AG04450 (cell line): ENCODE data around the gene SLC22A1. TPM values are rescaled to one million over a fixed set of nuclear protein-coding genes. Genes with fewer than 3 reads are reported as not detected.

ENCODE experiments used
- CTCF ChIA-PET: fragments of 300-600, 350-600 bp; formaldehyde crosslinking; extraction: SDS; loops from one replicate; lab custom pipeline; 2022; ENCODE audit warnings: antibody characterized with exemption, inconsistent platforms; lab: Charles Lee
- POLR2A ChIA-PET: fragments of 350-600 bp; formaldehyde crosslinking; extraction: SDS; loops from one replicate; lab custom pipeline; 2021; ENCODE audit warnings: antibody characterized with exemption, inconsistent platforms; lab: Yijun Ruan, JAX
- DNase-seq: peaks from one replicate; pipeline ENCODE4 v3.0.0-alpha.2; 2011; ENCODE audit warnings: low read depth, low spot score
- H3K27ac ChIP-seq: one replicate; pipeline ENCODE4 v1.5.1; 2012; ENCODE audit warnings: low read depth, low read length, control low read depth
- H3K27me3 ChIP-seq: one replicate; pipeline ENCODE4 v1.6.0; 2012; ENCODE audit warnings: low read length; ENCODE audit not compliant: control insufficient read depth, insufficient read depth
- H3K4me3 ChIP-seq: 2 replicates; pipeline ENCODE4 v1.5.1; 2011; ENCODE audit warnings: mild to moderate bottlenecking, low read depth, low read length, control low read depth
- H3K9me3 ChIP-seq: 2 replicates; pipeline ENCODE4 v1.5.1; 2012; ENCODE audit warnings: low read length; ENCODE audit not compliant: control insufficient read depth, insufficient read depth
- polyA plus RNA-seq: library from polyadenylated mRNA; depleted of rRNA; stranded (reverse); fragments of >200 nt; gene quantifications from 2 replicates; pipeline ENCODE4 v1.2.3, GENCODE V29; 2011
- TF ChIP-seq, protein P1 (sequence below): IDR thresholded peaks from 2 replicates; pipeline ENCODE4 v1.5.1; 2011; ENCODE audit warnings: low read depth, low read length, control low read depth, inconsistent platforms

SLC22A1 gene
- polyA plus RNA-seq, 1 experiment, result 0.36 TPM

DNA sequence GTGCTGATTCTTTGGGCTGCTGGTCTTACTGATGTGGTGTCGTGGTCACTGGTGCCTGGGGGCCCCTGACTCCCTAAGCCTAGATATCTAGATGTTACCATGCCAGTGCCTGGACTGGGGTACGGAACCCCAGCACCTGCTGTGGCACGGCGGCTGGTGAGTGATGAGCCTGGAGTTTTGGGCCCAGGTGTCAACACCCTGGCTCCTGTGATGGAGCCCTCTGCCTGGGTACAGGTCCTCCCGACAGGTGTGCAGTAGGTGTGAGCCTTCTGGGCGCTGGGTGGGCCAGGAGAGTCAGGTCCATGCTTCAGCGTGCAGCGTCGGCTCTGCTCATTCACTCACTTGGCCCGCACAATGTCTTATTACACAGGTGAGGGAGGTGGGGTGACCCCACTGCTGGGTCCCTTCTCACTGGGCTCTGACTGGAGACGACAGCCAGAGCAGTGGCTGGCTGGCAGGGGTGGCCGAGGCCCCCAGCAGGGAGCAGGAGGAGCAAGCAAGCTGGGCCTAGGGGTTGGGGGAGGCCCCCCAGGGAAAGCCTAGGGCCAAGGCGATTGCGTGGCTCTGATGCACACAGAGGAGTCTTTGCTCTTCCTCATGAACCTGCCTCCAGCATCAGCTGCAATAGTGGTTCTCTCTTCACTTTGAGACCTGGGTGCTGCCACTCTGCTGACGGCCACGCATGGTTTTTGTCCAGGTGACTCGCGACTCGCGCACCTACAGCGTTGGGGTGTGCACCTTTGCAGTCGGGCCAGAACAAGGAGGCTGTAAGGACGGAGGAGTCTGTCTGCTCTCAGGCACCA is 42.5 kb upstream of the SLC22A1 start:
- Histone ChIP-seq H3K27ac (no peak overlapping the region), H3K4me3 (no peak overlapping the region), H3K27me3 (no peaks in the 10 kb centered on the region), H3K9me3 (no peaks in the 10 kb centered on the region)
- TF ChIP-seq, protein P1, sequence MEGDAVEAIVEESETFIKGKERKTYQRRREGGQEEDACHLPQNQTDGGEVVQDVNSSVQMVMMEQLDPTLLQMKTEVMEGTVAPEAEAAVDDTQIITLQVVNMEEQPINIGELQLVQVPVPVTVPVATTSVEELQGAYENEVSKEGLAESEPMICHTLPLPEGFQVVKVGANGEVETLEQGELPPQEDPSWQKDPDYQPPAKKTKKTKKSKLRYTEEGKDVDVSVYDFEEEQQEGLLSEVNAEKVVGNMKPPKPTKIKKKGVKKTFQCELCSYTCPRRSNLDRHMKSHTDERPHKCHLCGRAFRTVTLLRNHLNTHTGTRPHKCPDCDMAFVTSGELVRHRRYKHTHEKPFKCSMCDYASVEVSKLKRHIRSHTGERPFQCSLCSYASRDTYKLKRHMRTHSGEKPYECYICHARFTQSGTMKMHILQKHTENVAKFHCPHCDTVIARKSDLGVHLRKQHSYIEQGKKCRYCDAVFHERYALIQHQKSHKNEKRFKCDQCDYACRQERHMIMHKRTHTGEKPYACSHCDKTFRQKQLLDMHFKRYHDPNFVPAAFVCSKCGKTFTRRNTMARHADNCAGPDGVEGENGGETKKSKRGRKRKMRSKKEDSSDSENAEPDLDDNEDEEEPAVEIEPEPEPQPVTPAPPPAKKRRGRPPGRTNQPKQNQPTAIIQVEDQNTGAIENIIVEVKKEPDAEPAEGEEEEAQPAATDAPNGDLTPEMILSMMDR, result no peak
- ChIA-PET POLR2A (no interaction called here), CTCF (interaction anchor here (0.7 to 3.2 kb wide), 4 partner anchors 9 to 377 kb away, joined by 5 to 13 read pairs (median 9); no protein-coding TSS in a partner anchor)
- no peak for DNase-seq

DNA sequence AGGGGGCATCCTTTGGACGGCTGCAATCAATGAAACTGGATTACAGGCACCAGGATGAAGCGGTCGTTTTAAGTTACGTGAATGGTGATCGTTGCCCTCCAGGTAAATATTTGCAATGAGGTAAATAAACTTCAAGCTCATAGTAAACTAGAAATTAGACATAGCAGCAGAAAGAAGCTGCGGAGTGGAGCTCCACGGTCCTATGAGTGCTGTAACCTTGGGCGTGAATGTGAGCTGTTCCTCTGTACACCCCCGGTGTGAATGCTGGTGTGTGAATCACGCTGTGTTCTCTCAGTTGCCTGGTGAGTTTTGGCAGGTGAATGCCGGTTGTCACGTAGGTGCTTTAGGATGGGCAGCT is 42.0 kb upstream of the SLC22A1 start:
- CTCF ChIA-PET, result interaction anchor here (0.7 to 1.8 kb wide), 3 partner anchors 9 to 376 kb away, joined by 5 to 12 read pairs (median 6); no protein-coding TSS in a partner anchor
- Histone ChIP-seq H3K4me3 (no peak overlapping the region), H3K9me3 (no peaks in the 10 kb centered on the region), H3K27ac (no peak overlapping the region), H3K27me3 (no peaks in the 10 kb centered on the region)
- TF ChIP-seq, protein P1, result no peak
- DNase-seq, result no peak
- POLR2A ChIA-PET, result no interaction called here

DNA sequence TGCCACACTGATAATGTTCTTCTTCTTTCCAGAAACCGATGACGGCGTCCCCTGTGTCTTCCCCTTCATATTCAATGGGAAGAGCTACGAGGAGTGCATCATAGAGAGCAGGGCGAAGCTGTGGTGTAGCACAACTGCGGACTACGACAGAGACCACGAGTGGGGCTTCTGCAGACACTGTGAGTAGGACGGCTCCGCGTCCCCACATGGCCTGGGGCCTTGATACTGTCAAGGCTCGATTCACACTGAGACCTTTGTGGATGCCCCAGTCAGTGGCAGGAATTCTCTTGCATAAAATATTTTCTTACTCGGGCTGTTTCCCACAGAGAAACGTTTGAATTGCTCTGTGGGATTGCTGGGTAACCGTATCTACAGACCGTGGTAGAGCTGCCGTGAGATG is 41.5 kb upstream of the SLC22A1 start:
- no peak overlapping the region for H3K4me3 ChIP-seq
- H3K27ac ChIP-seq, result peak overlapping the region; percentile 11
- POLR2A ChIA-PET, result no interaction called here
- H3K27me3 ChIP-seq, result no peaks in the 10 kb centered on the region
- no peak for DNase-seq
- CTCF ChIA-PET, result interaction anchor here (0.7 to 1.8 kb wide), 3 partner anchors 8 to 376 kb away, joined by 5 to 12 read pairs (median 6); no protein-coding TSS in a partner anchor
- TF ChIP-seq, protein P1, result no peak
- no peaks in the 10 kb centered on the region for H3K9me3 ChIP-seq

DNA sequence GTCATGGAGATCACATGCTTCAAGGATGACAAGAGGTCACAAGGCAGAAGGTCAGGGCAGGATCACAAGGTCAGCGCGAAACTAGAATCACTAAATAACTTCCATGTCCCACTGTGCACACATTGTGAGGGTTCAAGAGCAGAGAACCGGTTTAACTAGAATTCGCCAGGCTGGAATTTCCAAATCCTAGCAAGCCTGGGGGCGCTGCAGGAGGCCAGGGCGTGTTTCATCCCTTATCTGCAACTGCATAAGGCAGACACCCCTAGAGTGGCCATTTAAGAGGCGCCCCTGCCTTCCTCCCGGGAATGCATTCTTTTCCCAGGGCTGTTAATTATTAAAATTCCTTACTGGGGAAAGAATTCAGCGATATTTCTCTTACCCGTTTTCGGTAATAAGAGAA is 40.2 kb upstream of the SLC22A1 start:
- Histone ChIP-seq H3K27me3 (no peaks in the 10 kb centered on the region), H3K4me3 (no peak overlapping the region), H3K9me3 (no peaks in the 10 kb centered on the region), H3K27ac (no peak overlapping the region)
- TF ChIP-seq, protein P1, result no peak
- DNase-seq, result no peak
- CTCF ChIA-PET, result interaction anchor here (2.1 kb wide), 1 partner anchor 374 kb away, joined by 10 read pairs; no protein-coding TSS in a partner anchor
- POLR2A ChIA-PET, result no interaction called here

DNA sequence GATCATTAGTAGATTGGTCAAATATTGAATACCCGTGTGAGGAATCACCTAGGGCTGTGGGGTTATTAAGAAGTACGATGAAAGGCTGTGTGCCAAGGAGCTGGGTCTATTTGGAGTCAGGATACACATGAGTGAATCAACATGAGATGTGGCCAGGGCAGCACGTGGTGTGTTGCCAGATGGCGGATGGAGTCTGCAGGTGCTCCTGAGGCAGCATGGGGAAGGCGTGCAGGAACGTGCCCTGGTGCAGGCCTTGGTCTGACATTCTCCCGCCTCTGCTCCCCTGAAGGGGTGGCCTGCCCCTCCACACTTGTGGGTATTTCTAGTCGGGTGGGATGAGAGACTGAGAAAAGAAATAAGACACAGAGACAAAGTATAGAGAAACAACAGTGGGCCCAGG is 39.0 kb upstream of the SLC22A1 start:
- Histone ChIP-seq H3K9me3 (no peaks in the 10 kb centered on the region), H3K27ac (no peak overlapping the region), H3K27me3 (no peaks in the 10 kb centered on the region), H3K4me3 (no peak overlapping the region)
- TF ChIP-seq, protein P1, result no peak
- ChIA-PET POLR2A (no interaction called here), CTCF (interaction anchor here (2.1 kb wide), 1 partner anchor 373 kb away, joined by 10 read pairs; no protein-coding TSS in a partner anchor)
- no peak for DNase-seq
